H54 (cell line): ENCODE results near the gene SLC2A9.
"Not testable (repeated sequence)": the region's sequence is repeated elsewhere in the genome, so short reads cannot be mapped to it uniquely, and the experiment has no call there.

Experiments
- DNase-seq: peaks from one replicate; pipeline ENCODE4 v3.0.0; 2011; ENCODE audit warnings: low spot score, mixed read lengths; ENCODE audit not compliant: insufficient read length
- FAIRE-seq: peaks from 3 replicates; lab custom pipeline; 2011; peaks lifted over from hg19 to GRCh38; lab: Jason Lieb, UNC
- POLR2A ChIP-seq: IDR thresholded peaks from 2 replicates; pipeline ENCODE4 v1.6.1; 2011; ENCODE audit warnings: low read depth, mild to moderate bottlenecking, low read length

The SLC2A9 gene

DNA sequence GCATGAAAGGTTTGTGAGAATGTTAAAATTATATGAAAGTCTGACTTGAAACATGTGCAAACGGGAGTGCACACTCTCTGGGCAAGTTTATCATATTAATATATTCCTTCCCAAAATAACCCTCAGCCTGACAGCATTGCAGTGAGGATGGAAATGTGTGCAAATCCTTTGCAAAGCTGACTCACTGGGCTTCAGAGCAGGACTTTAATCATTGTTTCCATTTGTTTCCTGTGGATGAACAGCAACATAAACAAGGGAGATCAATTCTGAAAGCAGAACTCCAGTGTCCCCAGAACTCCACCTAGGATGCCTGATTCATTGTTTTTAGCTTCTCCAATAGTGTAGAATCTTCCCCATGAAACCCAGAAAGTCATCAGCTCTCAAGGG, 32.9 kb downstream of the SLC2A9 start:
- DNase-seq: no peak
- FAIRE-seq: no peak
- no peak for TF ChIP-seq POLR2A

DNA sequence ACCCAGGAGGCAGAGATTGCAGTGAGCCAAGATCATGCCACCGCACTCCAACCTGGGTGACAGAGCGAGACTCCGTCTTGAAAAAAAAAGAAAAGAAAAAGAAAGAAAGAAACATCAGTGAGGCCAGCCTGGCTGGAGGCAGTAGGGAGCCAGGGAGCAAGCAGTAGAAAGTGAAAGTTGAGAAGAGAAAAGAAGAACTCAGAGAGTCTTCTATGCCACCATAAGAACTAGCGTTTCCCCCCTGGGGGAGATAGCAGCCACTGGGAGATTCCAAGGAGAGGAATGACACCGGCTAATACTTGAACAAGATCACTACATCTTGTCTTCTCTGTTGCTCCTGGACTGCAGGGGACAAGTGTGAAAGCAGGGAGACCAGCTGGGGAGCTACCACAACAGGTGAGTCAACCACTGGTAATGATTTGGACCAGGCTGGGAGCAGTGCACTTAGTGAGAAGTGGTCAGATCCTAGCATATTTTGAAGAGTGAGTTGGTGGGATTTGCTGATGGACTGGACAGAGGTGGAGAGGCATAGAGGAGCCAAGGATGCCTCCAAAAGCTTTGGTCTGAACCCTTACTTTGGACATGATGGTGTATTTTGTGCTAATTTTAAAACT, 33.4 kb downstream of the SLC2A9 start:
- DNase-seq (no peak), FAIRE-seq (no peak)
- TF ChIP-seq POLR2A: no peak

DNA sequence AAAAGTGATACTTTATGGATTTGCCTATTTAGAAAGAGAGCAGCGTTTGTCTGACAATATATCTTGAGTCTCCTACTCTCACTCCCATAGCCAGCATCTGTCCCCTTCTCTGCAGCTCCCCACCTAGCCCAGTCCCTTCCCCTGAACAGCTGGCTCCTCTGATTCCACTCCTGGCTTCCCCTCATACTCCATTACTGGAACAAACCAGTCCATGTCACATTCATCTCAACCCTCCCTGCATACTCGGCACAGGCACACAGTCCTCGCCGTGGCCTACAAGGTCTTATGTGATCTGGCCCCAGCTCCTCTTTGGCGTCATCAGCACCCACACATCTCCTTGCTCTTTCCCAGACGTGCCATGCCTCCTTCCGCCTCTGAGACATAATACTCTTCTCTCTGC, 36.7 kb downstream of the SLC2A9 start:
- DNase-seq (no peak), FAIRE-seq (no peak)
- no peak for TF ChIP-seq POLR2A

DNA sequence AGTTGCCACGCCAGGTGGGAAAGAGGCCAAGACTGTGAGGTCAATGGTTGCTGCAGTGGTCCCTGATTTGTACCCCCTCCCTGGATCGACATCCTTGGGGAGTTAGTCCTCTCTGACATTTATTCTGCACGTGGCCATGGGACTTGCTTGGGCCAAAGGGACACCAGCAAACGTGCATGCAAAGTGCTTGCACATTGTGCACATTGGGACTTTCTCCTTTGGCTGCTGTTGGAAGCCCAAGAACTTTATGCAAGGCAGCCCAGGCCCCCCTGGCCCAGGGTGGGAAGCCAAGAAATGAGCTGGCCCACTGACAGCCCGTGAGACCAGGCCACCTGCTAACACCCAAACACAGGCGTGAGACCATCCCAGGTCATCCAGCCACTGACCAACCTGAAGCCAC, 38.1 kb downstream of the SLC2A9 start:
- no peak for DNase-seq
- no peak for FAIRE-seq
- no peak for TF ChIP-seq POLR2A

DNA sequence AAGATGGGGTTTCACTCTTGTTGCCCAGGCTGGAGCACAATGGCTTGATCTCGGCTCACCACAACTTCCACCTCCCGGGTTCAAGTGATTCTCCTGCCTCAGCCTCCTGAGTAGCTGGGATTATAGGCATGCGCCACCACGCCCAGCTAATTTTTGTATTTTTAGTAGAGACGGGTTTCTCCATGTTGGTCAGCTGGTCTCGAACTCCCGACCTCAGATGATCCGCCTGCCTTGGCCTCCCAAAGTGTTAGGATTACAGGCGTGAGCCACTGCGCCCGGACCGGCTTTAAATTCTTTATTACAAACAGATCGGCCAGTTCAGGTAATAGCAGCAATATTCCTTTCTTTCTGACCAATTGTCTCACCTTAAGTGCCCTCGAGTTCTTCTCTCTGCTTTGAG, 39.4 kb downstream of the SLC2A9 start:
- not testable (repeated sequence) for DNase-seq, FAIRE-seq

DNA sequence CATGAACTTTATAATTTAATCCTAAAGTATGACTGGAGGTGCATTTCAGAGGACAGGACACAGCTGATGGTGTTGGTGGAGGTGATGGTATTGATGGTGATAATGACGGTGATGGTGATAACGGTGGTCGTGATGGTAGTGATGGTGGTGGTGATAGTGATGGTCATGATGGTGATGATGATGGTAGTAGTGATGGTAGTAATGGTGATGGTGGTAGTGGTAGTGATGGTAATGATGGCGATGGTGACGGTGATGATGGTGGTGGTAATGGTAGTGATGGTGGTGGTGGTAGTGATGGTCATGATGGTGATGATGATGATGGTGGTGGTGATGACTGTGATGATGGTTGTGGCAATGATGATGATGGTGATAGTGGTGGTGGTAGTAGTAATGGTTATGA, 40.4 kb downstream of the SLC2A9 start:
- FAIRE-seq: no peak
- no peak for TF ChIP-seq POLR2A
- no peak for DNase-seq

DNA sequence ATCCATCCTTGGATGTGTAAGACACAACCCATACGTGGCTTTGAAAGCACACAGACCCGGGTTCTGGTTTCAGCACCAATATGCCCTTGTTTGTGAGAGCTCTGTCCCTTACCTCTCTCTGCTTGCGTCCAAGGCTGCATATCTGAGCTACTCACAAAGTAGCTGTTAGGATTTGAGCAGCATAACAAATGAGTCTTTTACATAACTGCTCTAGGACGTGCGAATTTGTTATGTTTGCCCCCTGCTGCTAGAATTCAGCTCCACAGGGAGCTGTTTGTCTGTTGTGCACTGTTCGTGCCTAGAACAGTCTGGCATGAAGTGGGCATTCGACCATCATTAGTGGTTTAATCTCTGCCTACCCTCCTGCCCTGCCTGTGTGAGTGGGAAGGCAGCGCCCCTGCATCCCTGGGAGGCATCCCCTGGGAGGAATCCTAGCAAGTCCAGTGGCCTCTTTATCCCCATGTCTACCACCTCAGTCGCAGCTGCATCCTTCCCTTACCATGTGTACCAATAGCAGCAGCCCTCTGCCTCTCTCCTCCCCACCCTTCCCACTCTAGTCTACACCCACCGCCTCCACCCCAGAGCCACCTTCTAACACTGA, 42.1 kb downstream of the SLC2A9 start:
- no peak for FAIRE-seq
- no peak for TF ChIP-seq POLR2A
- no peak for DNase-seq

DNA sequence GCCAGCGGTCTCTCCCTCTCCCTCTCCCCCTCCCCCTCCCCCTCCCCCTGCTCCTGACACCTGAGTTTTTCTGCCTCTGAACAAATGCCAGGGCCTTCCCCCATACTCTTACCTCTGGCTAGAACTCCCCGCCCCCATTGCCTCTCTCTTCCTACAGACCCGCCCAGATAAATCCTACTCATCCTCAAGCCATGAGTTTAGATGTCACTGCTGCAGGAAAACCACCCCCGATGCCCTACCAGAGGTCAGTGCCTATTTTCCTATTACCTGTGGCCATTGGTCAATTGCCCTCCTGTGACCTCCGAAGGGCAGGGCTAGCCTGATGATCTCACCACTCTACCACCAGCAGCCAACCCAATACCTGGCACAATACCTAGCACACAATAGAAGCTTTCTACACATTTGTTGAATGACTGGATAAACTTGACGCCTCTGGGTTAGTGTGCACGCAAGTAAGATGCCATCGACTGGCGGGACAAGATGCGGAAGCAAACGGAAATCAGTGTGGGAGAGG, 43.7 kb downstream of the SLC2A9 start:
- no peak for FAIRE-seq
- no peak for DNase-seq
- no peak for TF ChIP-seq POLR2A

DNA sequence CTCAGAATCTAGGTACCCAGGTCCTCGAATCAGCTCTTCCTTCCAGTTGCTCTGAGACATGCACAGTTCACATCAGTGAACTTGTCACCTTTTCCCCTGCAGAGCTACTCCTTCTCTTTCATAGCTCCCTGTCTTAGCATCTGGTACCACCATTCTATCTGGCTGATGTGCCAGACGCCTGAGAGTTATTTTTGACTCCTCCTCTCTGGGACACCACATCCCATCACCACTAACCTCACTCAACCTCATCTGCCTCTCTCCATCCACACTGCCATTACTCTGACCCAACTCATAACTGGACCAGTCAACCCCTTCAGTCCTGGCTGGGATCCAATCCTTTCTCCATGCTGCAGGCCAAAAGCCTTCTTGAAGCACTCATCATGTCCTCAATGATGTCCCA, 44.5 kb downstream of the SLC2A9 start:
- FAIRE-seq: no peak
- DNase-seq: no peak
- no peak for TF ChIP-seq POLR2A

DNA sequence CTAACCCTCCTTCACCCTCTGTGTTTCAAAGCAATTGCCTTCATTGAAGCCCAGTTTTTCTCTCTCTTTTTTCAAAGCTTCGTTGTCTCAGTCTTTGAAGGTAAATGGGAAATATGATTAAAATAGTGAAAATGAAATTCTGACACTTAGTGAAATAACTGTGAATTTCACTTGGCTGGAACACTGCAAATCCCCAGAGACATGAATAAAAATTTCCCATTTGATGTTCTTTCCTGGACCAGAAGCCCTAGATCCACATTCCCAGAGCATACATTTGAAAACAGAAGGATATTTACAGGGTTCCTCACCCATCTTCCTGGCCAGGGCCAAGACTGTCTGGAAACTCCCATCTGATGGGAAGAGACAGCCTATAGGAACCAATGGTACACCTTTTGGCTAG, 45.0 kb downstream of the SLC2A9 start:
- TF ChIP-seq POLR2A: no peak
- no peak for DNase-seq
- FAIRE-seq: no peak

DNA sequence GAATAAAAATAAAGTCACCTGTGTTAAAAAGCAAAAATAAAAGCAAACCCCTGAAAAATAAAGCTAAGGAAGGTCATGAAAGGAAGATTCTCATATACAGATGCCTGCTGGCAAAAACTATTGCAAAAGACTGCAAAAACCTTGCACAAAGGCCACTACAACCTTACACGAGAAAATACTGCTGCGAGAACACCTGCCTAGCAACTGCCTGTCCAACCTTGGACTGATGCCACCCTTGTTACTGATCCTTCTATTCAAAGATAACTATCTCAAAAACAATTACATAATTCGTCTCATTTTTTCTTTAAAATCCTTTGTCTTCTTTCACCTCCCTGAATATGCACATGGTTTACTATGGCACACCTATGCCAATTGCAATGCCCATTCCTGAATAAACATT, 49.6 kb downstream of the SLC2A9 start:
- FAIRE-seq: no peak
- DNase-seq: no peak
- no peak for TF ChIP-seq POLR2A

DNA sequence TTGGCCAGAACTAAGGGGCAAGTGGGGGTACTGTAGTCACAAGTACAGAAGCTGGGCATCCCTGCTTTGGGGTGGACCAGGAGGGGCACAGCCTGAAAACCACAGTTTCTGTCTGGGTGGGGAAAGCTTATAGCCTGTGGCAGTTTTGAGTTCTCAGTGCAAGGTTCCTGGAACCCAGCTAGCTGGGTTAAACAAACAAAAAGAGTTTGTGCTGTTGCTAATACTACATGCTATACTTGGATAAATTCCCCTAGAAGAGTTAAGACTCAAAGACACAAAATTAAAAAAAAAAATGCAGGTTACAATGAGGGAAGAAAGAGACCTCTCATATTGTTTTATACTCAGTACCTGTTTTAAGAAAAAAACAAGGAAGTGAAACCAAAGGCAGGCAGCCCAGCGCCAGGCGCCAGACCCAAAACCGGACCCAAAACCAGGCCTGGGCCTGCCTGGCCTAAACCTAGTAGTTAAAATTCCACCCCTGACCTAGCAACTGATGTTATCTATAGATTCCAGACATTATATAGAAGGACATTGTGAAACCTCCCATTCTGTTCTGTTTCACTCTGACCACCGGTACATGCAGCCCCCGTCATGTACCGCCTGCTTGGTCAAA, 50.8 kb downstream of the SLC2A9 start:
- no peak for DNase-seq
- no peak for FAIRE-seq
- no peak for TF ChIP-seq POLR2A

DNA sequence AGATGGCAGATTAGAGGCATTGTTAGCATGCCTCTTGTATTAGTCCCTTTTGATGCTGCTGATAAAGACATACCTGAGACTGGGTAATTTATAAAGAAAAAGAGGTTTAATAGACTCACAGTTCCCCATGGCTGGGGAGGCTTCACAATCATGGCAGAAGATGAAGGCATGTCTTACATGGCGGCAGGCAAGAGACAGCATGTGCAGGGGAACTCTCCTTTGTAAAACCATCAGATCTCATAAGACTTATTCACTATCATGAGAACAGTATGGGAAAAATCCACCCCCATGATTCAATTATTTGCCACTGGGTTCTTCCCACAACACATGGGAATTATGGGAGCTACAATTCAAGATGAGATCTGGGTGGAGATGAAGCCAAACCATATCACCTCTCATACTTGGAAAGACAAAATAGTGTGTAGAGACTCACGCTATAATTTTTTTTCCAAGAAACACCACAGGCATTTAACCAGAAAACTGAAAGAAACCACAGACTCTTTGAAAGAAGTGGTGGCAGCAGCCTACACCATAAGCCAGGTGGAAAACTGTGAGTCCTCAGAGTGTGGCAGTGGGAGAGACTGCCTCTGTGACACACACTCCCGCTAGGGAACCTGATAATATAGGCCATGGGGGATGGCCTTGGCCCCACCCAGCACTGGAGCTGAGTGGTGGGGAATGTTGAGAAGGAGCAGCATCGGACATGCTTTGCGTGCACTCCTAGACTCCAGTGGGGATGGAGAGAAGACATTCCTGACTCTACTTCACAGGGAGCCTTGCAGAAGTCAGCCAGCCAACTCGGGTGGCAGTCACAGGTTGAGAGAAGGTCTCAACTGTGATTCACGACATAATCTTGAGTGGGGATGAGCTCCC, 51.5 kb downstream of the SLC2A9 start:
- TF ChIP-seq POLR2A: no peak
- DNase-seq: no peak
- FAIRE-seq: no peak

DNA sequence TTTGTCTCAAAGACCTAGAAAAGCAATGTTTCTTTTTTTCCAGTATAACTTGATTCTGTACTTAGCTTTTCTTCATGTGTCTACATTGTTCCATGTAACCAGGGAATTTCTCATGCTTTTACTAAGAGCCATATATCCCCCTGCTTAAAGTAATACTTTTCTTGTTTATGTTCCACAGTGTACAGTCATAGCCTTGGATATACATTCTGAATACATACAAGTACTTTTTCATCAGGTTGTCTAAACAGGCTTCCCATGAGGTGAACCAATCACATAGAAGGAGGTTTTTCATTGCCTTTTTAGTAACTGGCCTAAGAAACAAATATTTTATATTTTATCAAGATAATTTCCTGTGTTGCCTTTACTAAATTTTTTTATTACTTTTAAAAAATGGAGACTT, 52.8 kb downstream of the SLC2A9 start:
- no peak for TF ChIP-seq POLR2A
- DNase-seq (no peak), FAIRE-seq (no peak)

DNA sequence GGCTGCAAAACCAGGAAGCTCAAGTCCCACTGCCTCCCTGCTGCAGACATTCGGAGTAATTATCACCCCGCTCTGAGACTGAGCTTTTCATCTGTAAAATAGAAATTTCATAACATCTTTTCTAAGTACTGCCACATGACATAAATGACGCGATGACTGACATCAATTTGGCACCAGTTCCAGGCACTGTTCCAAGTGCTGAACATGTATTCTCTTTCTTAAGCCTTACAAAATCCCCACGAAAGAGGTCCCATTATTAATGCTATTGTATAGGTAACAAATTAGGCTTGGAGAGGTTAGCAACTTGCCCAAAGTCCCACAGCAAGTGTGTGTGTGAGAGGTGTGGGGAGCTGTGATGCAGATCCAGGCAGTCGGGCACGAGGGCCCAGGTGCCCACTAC, 56.4 kb downstream of the SLC2A9 start:
- TF ChIP-seq POLR2A: no peak
- no peak for FAIRE-seq
- no peak for DNase-seq
